Measurements from ENCODE around the gene FREM3.
"Not testable (repeated sequence)": the region's sequence is repeated elsewhere in the genome, so short reads cannot be mapped to it uniquely, and the experiment has no call there.

The FREM3 gene

DNA sequence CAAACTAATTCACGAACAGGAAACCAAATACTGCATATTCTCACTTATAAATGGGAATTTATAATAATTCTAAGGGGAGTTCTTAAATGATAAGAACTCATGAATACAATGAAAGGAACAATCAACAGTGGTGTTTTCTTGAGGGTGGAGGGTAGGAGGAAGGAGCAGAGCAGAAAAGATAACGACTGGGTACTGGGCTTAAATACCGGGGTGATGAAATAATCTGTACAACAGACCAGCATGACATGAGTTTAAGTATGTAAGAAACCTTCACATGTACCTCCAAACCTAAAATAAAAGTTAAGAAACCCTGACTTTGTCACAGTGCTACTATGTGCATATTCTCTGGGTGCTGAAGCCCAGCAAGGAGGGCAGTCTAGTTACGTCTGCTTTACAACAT lies 6.6 kb downstream of the FREM3 start:
- H3K9me2 ChIP-seq (replicated peaks; ENCODE audit: insufficient read depth, low read length): no peaks in the 10 kb centered on the region
- no peaks in the 10 kb centered on the region for H3K36me3 ChIP-seq (ENCODE audit: low read length)
- H3K4me2 ChIP-seq (ENCODE audit: low read depth, low read length, poor library complexity, severe bottlenecking): no peak overlapping the region
- H3K9me3 ChIP-seq (ENCODE audit: insufficient read depth, low read length): no peaks in the 10 kb centered on the region
- H3K79me2 ChIP-seq (ENCODE audit: insufficient read depth, low read length): no peaks in the 10 kb centered on the region
- H3F3A ChIP-seq (ENCODE audit: insufficient read depth): no peaks in the 10 kb centered on the region
- TF ChIP-seq EZH2phosphoT487 (conservative IDR thresholded peaks at IDR 0.05; ENCODE audit: low read length): no peak
- TF ChIP-seq, protein P1, sequence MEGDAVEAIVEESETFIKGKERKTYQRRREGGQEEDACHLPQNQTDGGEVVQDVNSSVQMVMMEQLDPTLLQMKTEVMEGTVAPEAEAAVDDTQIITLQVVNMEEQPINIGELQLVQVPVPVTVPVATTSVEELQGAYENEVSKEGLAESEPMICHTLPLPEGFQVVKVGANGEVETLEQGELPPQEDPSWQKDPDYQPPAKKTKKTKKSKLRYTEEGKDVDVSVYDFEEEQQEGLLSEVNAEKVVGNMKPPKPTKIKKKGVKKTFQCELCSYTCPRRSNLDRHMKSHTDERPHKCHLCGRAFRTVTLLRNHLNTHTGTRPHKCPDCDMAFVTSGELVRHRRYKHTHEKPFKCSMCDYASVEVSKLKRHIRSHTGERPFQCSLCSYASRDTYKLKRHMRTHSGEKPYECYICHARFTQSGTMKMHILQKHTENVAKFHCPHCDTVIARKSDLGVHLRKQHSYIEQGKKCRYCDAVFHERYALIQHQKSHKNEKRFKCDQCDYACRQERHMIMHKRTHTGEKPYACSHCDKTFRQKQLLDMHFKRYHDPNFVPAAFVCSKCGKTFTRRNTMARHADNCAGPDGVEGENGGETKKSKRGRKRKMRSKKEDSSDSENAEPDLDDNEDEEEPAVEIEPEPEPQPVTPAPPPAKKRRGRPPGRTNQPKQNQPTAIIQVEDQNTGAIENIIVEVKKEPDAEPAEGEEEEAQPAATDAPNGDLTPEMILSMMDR (IDR thresholded peaks at IDR 0.05; ENCODE audit: insufficient read depth, low read length, poor library complexity, severe bottlenecking): no peak
- H4K20me1 ChIP-seq (ENCODE audit: low read depth, low read length): no peaks in the 10 kb centered on the region
- no peak overlapping the region for H3K9ac ChIP-seq (ENCODE audit: low read length)
- no peaks in the 10 kb centered on the region for H3K27me3 ChIP-seq (ENCODE audit: low read length)
- no peak overlapping the region for H3K27ac ChIP-seq (ENCODE audit: low read depth, low read length)
- H3K4me3 ChIP-seq (ENCODE audit: insufficient read depth, low read length, poor library complexity, severe bottlenecking): no peak overlapping the region
- no peak overlapping the region for H2AFZ ChIP-seq (ENCODE audit: low read depth, low read length, severe bottlenecking)

DNA sequence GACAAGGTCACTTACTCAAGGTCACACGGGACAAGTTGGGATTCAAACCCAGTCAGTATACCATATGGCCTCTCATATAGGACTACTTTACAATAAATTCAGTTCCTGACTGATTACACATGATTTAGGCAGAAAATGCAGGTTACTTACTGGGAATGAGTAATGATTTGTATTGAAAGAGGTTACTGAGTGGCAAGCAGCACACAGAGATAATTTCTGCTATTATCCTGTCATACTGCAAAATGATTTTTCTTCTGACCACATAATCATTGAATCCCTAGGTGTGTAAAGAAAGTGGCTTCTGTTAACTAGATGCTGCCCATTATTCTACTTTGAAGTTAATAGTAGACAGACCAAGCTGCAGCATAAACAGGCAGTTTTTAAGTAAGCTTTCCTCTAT lies 8.2 kb downstream of the FREM3 start:
- H3K27me3 ChIP-seq (ENCODE audit: low read length): no peaks in the 10 kb centered on the region
- no peak overlapping the region for H3K9ac ChIP-seq (ENCODE audit: low read length)
- no peak overlapping the region for H3K27ac ChIP-seq (ENCODE audit: low read depth, low read length)
- no peaks in the 10 kb centered on the region for H3K79me2 ChIP-seq (ENCODE audit: insufficient read depth, low read length)
- no peak overlapping the region for H2AFZ ChIP-seq (ENCODE audit: low read depth, low read length, severe bottlenecking)
- TF ChIP-seq EZH2phosphoT487 (conservative IDR thresholded peaks at IDR 0.05; ENCODE audit: low read length): no peak
- TF ChIP-seq, protein P1 (IDR thresholded peaks at IDR 0.05; ENCODE audit: insufficient read depth, low read length, poor library complexity, severe bottlenecking): no peak
- no peak overlapping the region for H3K4me2 ChIP-seq (ENCODE audit: low read depth, low read length, poor library complexity, severe bottlenecking)
- H3K9me2 ChIP-seq (replicated peaks; ENCODE audit: insufficient read depth, low read length): no peaks in the 10 kb centered on the region
- H3K36me3 ChIP-seq (ENCODE audit: low read length): no peaks in the 10 kb centered on the region
- no peaks in the 10 kb centered on the region for H4K20me1 ChIP-seq (ENCODE audit: low read depth, low read length)
- no peak overlapping the region for H3K4me3 ChIP-seq (ENCODE audit: insufficient read depth, low read length, poor library complexity, severe bottlenecking)
- H3K9me3 ChIP-seq (ENCODE audit: insufficient read depth, low read length): no peaks in the 10 kb centered on the region
- H3F3A ChIP-seq (ENCODE audit: insufficient read depth): no peaks in the 10 kb centered on the region

GRCh38 chr4:143679434-143679833 lies 21.0 kb downstream of the FREM3 start:
- Histone ChIP-seq H3K9ac (ENCODE audit: low read length) (no peak overlapping the region), H4K20me1 (ENCODE audit: low read depth, low read length) (no peaks in the 10 kb centered on the region), H3K9me2 (replicated peaks; ENCODE audit: insufficient read depth, low read length) (no peaks in the 10 kb centered on the region), H3K79me2 (ENCODE audit: insufficient read depth, low read length) (no peaks in the 10 kb centered on the region), H3K27ac (ENCODE audit: low read depth, low read length) (no peak overlapping the region), H3K36me3 (ENCODE audit: low read length) (no peaks in the 10 kb centered on the region), H3K4me2 (ENCODE audit: low read depth, low read length, poor library complexity, severe bottlenecking) (no peak overlapping the region), H2AFZ (ENCODE audit: low read depth, low read length, severe bottlenecking) (no peak overlapping the region), H3K9me3 (ENCODE audit: insufficient read depth, low read length) (no peaks in the 10 kb centered on the region), H3F3A (ENCODE audit: insufficient read depth) (no peaks in the 10 kb centered on the region), H3K27me3 (ENCODE audit: low read length) (no peaks in the 10 kb centered on the region), H3K4me3 (ENCODE audit: insufficient read depth, low read length, poor library complexity, severe bottlenecking) (no peak overlapping the region)
- TF ChIP-seq, protein P1 (IDR thresholded peaks at IDR 0.05; ENCODE audit: insufficient read depth, low read length, poor library complexity, severe bottlenecking): no peak
- TF ChIP-seq EZH2phosphoT487 (conservative IDR thresholded peaks at IDR 0.05; ENCODE audit: low read length): no peak

DNA sequence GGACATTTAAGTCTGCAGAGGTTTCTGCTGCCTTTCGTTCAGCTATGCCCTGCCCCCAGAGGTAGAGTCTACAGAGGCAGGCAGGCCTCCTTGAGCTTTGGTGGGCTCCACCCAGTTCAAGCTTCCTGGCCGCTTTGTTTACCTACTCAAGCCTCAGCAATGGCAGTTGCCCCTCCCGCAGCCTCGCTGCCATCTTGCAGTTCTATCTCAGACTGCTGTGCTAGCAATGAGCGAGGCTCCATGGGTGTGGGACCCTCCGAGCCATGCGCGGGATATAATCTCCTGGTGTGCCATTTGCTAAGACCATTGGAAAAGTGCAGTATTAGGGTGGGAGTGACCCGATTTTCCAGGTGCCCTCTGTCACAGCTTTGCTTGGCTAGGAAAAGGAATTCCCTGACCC lies 26.8 kb downstream of the FREM3 start:
- H3K4me2 ChIP-seq (ENCODE audit: low read depth, low read length, poor library complexity, severe bottlenecking); H4K20me1 ChIP-seq (ENCODE audit: low read depth, low read length); H3F3A ChIP-seq (ENCODE audit: insufficient read depth); H3K27me3 ChIP-seq (ENCODE audit: low read length); H3K4me3 ChIP-seq (ENCODE audit: insufficient read depth, low read length, poor library complexity, severe bottlenecking); H3K9me2 ChIP-seq (replicated peaks; ENCODE audit: insufficient read depth, low read length); H3K27ac ChIP-seq (ENCODE audit: low read depth, low read length); H3K9me3 ChIP-seq (ENCODE audit: insufficient read depth, low read length); H3K79me2 ChIP-seq (ENCODE audit: insufficient read depth, low read length); H2AFZ ChIP-seq (ENCODE audit: low read depth, low read length, severe bottlenecking); H3K36me3 ChIP-seq (ENCODE audit: low read length); H3K9ac ChIP-seq (ENCODE audit: low read length): not testable (repeated sequence)

Measured in SU-DHL-6 (cell line).